Nephron (organoid): ENCODE data around the gene IRF2.

ENCODE experiments used
- H3K27ac Mint-ChIP-seq, 3 experiments: 2 replicates each; pipeline ENCODE4 v1.8.0; 2020; ENCODE audit warnings: mixed read lengths in 3 of 3, mild to moderate bottlenecking in 2 of 3, moderate library complexity in 1 of 3
- H3K27me3 Mint-ChIP-seq: 2 replicates; pipeline ENCODE4 v1.8.0; 2021; ENCODE audit warnings: low read depth, mild to moderate bottlenecking, moderate library complexity, mixed read lengths
- H3K36me3 Mint-ChIP-seq: 2 replicates; pipeline ENCODE4 v1.8.0; 2020; ENCODE audit warnings: low read depth, mixed read lengths
- H3K4me1 Mint-ChIP-seq: 2 replicates; pipeline ENCODE4 v1.8.0; 2020; ENCODE audit warnings: mixed read lengths
- H3K4me3 Mint-ChIP-seq, 3 experiments: 2 replicates each; pipeline ENCODE4 v1.8.0; 2020; ENCODE audit warnings: mild to moderate bottlenecking in 3 of 3, mixed read lengths in 3 of 3, moderate library complexity in 2 of 3
- H3K9me3 Mint-ChIP-seq: 2 replicates; pipeline ENCODE4 v1.8.0; 2020; ENCODE audit warnings: mixed read lengths
- CTCF ChIP-seq, 3 experiments: fragments of 200-600 bp; sonication (generic); IDR thresholded peaks; one replicate each; pipeline ENCODE4 v1.5.0; 2021; ENCODE audit warnings: antibody characterized with exemption in 3 of 3; ENCODE audit not compliant: unreplicated experiment in 3 of 3

The IRF2 gene

GRCh38 chr4:184352891-184353290, 121.5 kb downstream of the IRF2 start:
- no peak overlapping the region for H3K4me3 Mint-ChIP-seq
- TF ChIP-seq CTCF (IDR thresholded peaks at IDR 0.05; ENCODE audit: unreplicated experiment in 3 of 3), result no peak
- H3K36me3 Mint-ChIP-seq, result no peaks in the 10 kb centered on the region
- peak overlapping the region in 1 of 3 experiments; percentile 3 for H3K27ac Mint-ChIP-seq
- no peaks in the 10 kb centered on the region for H3K27me3 Mint-ChIP-seq
- peaks cover 23% of the 10 kb centered on the region for H3K4me1 Mint-ChIP-seq
- H3K9me3 Mint-ChIP-seq, result no peaks in the 10 kb centered on the region

GRCh38 chr4:184351560-184352451, 122.5 kb downstream of the IRF2 start:
- Mint-ChIP-seq H3K4me1 (peaks cover 34% of the 10 kb centered on the region), H3K9me3 (no peaks in the 10 kb centered on the region), H3K27ac (no peak overlapping the region), H3K36me3 (no peaks in the 10 kb centered on the region), H3K27me3 (no peaks in the 10 kb centered on the region), H3K4me3 (no peak overlapping the region)
- no peak for TF ChIP-seq CTCF (IDR thresholded peaks at IDR 0.05; ENCODE audit: unreplicated experiment in 3 of 3)

GRCh38 chr4:184350964-184351363, 123.4 kb downstream of the IRF2 start:
- H3K27me3 Mint-ChIP-seq, result no peaks in the 10 kb centered on the region
- H3K4me3 Mint-ChIP-seq, result no peak overlapping the region
- no peaks in the 10 kb centered on the region for H3K36me3 Mint-ChIP-seq
- no peaks in the 10 kb centered on the region for H3K9me3 Mint-ChIP-seq
- no peak overlapping the region for H3K27ac Mint-ChIP-seq
- peaks cover 39% of the 10 kb centered on the region for H3K4me1 Mint-ChIP-seq
- TF ChIP-seq CTCF (IDR thresholded peaks at IDR 0.05; ENCODE audit: unreplicated experiment in 3 of 3), result no peak

GRCh38 chr4:184350213-184350817, 124.0 kb downstream of the IRF2 start:
- H3K4me1 Mint-ChIP-seq, result peaks cover 42% of the 10 kb centered on the region

GRCh38 chr4:184349283-184350039, 124.9 kb downstream of the IRF2 start:
- Mint-ChIP-seq H3K4me1 (peaks cover 42% of the 10 kb centered on the region), H3K27ac (peak overlapping the region; percentile 63 to 93 (median 85)), H3K9me3 (no peaks in the 10 kb centered on the region), H3K36me3 (no peaks in the 10 kb centered on the region), H3K27me3 (no peaks in the 10 kb centered on the region), H3K4me3 (no peak overlapping the region)
- no peak for TF ChIP-seq CTCF (IDR thresholded peaks at IDR 0.05; ENCODE audit: unreplicated experiment in 3 of 3)

More at GRCh38 chr4:184350213-184350817, 124.0 kb downstream of the IRF2 start:
- H3K9me3 Mint-ChIP-seq, result no peaks in the 10 kb centered on the region
- no peak overlapping the region for H3K4me3 Mint-ChIP-seq
- no peaks in the 10 kb centered on the region for H3K36me3 Mint-ChIP-seq
- no peaks in the 10 kb centered on the region for H3K27me3 Mint-ChIP-seq
- no peak for TF ChIP-seq CTCF (IDR thresholded peaks at IDR 0.05; ENCODE audit: unreplicated experiment in 3 of 3)
- peak overlapping the region in 1 of 3 experiments; percentile 31 for H3K27ac Mint-ChIP-seq
